ENCODE data around the gene HDAC9. TPM values are rescaled to one million over a fixed set of nuclear protein-coding genes. Genes with fewer than 3 reads are reported as not detected.
A peak's percentile ranks its signal among the peaks of the same experiment; 100 is the strongest.

The HDAC9 gene
- total and polyA plus RNA-seq, 2 donors (not counting 1 experiment from before 2014, with no cell fraction given): 2.9 to 7.9 TPM

DNA sequence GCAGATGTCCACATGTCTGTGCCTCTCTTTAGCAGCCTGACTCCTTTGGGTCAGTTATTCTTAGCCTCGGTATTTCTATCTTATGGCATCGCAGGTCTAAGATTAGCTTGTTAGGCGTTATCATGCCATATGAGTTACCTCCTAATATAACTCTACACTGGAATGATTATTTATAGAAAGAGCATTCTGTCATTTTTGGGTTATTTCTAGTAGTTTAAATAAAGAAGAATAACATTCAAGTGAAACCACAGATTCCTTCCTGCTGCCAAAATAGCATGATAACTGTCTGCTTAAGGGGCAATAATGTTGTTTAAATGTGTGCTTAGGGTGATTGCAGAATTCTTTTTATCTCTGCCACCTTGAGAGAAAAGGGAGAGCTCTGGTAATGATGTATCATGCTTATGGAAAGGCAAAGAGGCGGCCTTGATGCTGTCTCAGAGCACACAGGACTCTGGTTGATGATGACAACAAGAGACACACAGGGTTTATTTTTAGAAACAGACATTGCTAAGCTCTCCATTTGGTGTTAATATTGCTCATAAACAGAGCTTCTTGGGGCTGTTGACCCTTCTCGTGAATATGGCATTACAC is 10.4 kb downstream of the HDAC9 start:
- H3K9ac ChIP-seq (ENCODE audit: insufficient read depth, low read length): no peak overlapping the region
- H2AFZ ChIP-seq (ENCODE audit: low read length): no peak overlapping the region
- H3K4me3 ChIP-seq (replicated peaks in 1 of 4; ENCODE audit: control extremely low read depth in 1 of 4, insufficient read depth in 1 of 4, low read depth in 3 of 4, low read length in 4 of 4): no peak overlapping the region
- no peaks in the 10 kb centered on the region for H3K79me2 ChIP-seq (ENCODE audit: control insufficient read depth, insufficient read depth, low read length)
- DNase-seq (ENCODE audit: low read depth in 2 of 2): peak; percentile 25 to 76
- H3K36me3 ChIP-seq (ENCODE audit: control insufficient read depth, insufficient read depth, low read length): no peaks in the 10 kb centered on the region
- TF ChIP-seq, protein P1, sequence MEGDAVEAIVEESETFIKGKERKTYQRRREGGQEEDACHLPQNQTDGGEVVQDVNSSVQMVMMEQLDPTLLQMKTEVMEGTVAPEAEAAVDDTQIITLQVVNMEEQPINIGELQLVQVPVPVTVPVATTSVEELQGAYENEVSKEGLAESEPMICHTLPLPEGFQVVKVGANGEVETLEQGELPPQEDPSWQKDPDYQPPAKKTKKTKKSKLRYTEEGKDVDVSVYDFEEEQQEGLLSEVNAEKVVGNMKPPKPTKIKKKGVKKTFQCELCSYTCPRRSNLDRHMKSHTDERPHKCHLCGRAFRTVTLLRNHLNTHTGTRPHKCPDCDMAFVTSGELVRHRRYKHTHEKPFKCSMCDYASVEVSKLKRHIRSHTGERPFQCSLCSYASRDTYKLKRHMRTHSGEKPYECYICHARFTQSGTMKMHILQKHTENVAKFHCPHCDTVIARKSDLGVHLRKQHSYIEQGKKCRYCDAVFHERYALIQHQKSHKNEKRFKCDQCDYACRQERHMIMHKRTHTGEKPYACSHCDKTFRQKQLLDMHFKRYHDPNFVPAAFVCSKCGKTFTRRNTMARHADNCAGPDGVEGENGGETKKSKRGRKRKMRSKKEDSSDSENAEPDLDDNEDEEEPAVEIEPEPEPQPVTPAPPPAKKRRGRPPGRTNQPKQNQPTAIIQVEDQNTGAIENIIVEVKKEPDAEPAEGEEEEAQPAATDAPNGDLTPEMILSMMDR (conservative IDR thresholded peaks at IDR 0.05 in 1 of 2, IDR thresholded peaks at IDR 0.05 in 1 of 2; ENCODE audit: low read depth in 1 of 2, low read length in 2 of 2): no peak
- TF ChIP-seq EZH2 (IDR thresholded peaks at IDR 0.05; ENCODE audit: low read length, missing control alignments): no peak
- peaks cover 6% of the 10 kb centered on the region for H3K4me1 ChIP-seq (ENCODE audit: control insufficient read depth, extremely low read depth, insufficient read depth, low read length)
- H3K27ac ChIP-seq (ENCODE audit: insufficient read depth, low read length): peak overlapping the region; percentile 40
- no peaks in the 10 kb centered on the region for H3K27me3 ChIP-seq (ENCODE audit: control insufficient read depth, insufficient read depth, low read length)
- peak overlapping the region; percentile 19 for H3K4me2 ChIP-seq (ENCODE audit: extremely low read depth, insufficient read depth, low read length)
- no peaks in the 10 kb centered on the region for H4K20me1 ChIP-seq (ENCODE audit: control insufficient read depth, extremely low read depth, insufficient read depth, low read length)
- no peaks in the 10 kb centered on the region for H3K9me3 ChIP-seq (ENCODE audit: control insufficient read depth, insufficient read depth, low read depth, low read length)

DNA sequence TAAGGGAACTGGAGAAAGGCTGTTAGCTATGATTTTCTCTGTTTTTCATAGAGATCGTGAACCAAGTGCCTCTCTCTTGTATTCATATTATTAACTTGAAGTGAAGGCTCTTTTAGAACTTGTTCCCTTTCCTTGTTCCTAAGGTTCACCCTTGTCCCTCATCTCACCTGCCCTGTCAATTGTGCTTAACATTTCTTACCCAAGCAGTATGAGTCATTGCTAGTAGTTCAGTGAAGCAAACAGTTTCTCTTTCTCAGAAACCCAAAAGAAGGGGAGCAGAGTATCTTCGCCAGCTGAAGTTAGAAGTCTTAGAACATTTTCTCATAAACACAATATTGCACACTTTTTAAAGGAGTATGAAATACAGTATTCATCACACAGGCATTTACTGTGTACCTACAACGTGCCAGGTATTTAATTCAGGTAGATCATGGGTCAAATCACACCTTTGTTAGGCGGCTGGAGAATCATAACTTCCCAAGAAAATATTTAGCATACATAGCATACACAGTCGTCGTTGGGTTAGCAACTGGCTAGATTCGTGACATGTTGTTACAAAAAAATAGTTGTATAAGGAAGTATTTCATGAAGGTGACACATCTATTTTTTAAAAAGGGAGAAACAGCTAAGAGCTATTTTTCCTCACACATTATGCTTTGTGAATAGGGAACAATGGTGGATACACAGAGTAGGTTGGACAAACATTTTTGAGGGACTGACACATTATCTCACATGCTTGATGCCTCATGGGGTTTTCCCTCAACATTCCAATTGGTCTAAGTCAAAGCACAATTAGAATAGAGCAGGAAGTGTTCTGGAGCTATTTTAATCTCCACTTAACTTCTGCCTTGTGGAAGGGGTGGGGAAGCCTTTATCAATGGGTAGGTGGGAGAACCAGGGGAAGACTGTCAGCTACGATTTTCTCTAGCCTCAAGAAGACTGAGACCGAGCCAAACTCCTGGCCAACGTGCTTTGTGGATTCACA is 13.2 kb downstream of the HDAC9 start:
- H3K27ac ChIP-seq (ENCODE audit: insufficient read depth, low read length): peak overlapping the region; percentile 85
- H4K20me1 ChIP-seq (ENCODE audit: control insufficient read depth, extremely low read depth, insufficient read depth, low read length): no peaks in the 10 kb centered on the region
- TF ChIP-seq, protein P1 (conservative IDR thresholded peaks at IDR 0.05 in 1 of 2, IDR thresholded peaks at IDR 0.05 in 1 of 2; ENCODE audit: low read depth in 1 of 2, low read length in 2 of 2): no peak
- TF ChIP-seq EZH2 (IDR thresholded peaks at IDR 0.05; ENCODE audit: low read length, missing control alignments): no peak
- H3K4me1 ChIP-seq (ENCODE audit: control insufficient read depth, extremely low read depth, insufficient read depth, low read length): peaks cover 6% of the 10 kb centered on the region
- peak overlapping the region; percentile 61 for H3K4me2 ChIP-seq (ENCODE audit: extremely low read depth, insufficient read depth, low read length)
- no peaks in the 10 kb centered on the region for H3K79me2 ChIP-seq (ENCODE audit: control insufficient read depth, insufficient read depth, low read length)
- H3K4me3 ChIP-seq (replicated peaks in 1 of 4; ENCODE audit: control extremely low read depth in 1 of 4, insufficient read depth in 1 of 4, low read depth in 3 of 4, low read length in 4 of 4): peak overlapping the region; percentile 6 to 54 (median 24)
- no peaks in the 10 kb centered on the region for H3K9me3 ChIP-seq (ENCODE audit: control insufficient read depth, insufficient read depth, low read depth, low read length)
- DNase-seq (ENCODE audit: low read depth in 2 of 2): peak; percentile 68 to 98
- no peaks in the 10 kb centered on the region for H3K36me3 ChIP-seq (ENCODE audit: control insufficient read depth, insufficient read depth, low read length)
- H3K27me3 ChIP-seq (ENCODE audit: control insufficient read depth, insufficient read depth, low read length): no peaks in the 10 kb centered on the region
- no peak overlapping the region for H2AFZ ChIP-seq (ENCODE audit: low read length)
- H3K9ac ChIP-seq (ENCODE audit: insufficient read depth, low read length): no peak overlapping the region

DNA sequence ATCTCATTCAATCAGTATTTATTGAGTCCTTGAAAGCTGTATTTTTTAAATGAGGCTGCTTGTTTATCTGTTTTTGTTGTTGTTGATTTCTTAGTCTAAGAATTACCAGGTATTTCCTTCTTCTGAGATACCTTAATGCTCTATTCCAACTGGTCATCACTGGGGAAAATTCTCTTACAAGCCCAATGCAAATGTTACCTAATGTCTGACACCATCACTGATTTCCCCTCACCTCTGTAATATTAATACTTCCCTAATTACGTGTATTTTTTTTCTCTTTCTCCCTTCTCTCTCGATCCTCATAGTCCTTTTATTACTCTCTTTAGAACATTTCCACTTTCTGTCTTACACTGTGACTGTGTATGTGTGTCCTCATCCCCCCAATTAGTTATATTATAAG is 13.9 kb downstream of the HDAC9 start:
- H3K4me3 ChIP-seq (replicated peaks in 1 of 4; ENCODE audit: control extremely low read depth in 1 of 4, insufficient read depth in 1 of 4, low read depth in 3 of 4, low read length in 4 of 4): peak overlapping the region; percentile 8 to 54 (median 24)
- no peak for DNase-seq (ENCODE audit: low read depth in 2 of 2)
- no peak overlapping the region for H2AFZ ChIP-seq (ENCODE audit: low read length)
- H3K4me2 ChIP-seq (ENCODE audit: extremely low read depth, insufficient read depth, low read length): peak overlapping the region; percentile 63
- no peaks in the 10 kb centered on the region for H3K36me3 ChIP-seq (ENCODE audit: control insufficient read depth, insufficient read depth, low read length)
- no peaks in the 10 kb centered on the region for H3K27me3 ChIP-seq (ENCODE audit: control insufficient read depth, insufficient read depth, low read length)
- peak overlapping the region; percentile 85 for H3K27ac ChIP-seq (ENCODE audit: insufficient read depth, low read length)
- TF ChIP-seq EZH2 (IDR thresholded peaks at IDR 0.05; ENCODE audit: low read length, missing control alignments): no peak
- TF ChIP-seq, protein P1 (conservative IDR thresholded peaks at IDR 0.05 in 1 of 2, IDR thresholded peaks at IDR 0.05 in 1 of 2; ENCODE audit: low read depth in 1 of 2, low read length in 2 of 2): no peak
- no peak overlapping the region for H3K9ac ChIP-seq (ENCODE audit: insufficient read depth, low read length)
- no peaks in the 10 kb centered on the region for H4K20me1 ChIP-seq (ENCODE audit: control insufficient read depth, extremely low read depth, insufficient read depth, low read length)
- H3K79me2 ChIP-seq (ENCODE audit: control insufficient read depth, insufficient read depth, low read length): no peaks in the 10 kb centered on the region
- H3K4me1 ChIP-seq (ENCODE audit: control insufficient read depth, extremely low read depth, insufficient read depth, low read length): peaks cover 6% of the 10 kb centered on the region
- no peaks in the 10 kb centered on the region for H3K9me3 ChIP-seq (ENCODE audit: control insufficient read depth, insufficient read depth, low read depth, low read length)

All from fibroblast of lung (primary cell).